ENCODE measurements around the gene GPR137B. TPM values are rescaled to one million over a fixed set of nuclear protein-coding genes. Genes with fewer than 3 reads are reported as not detected.
A peak's percentile ranks its signal among the peaks of the same experiment; 100 is the strongest.

The GPR137B gene
- total and polyA plus RNA-seq, 2 of the 4 experiments (the other 2 are of a cell fraction), result 4.5 to 12.3 TPM

- dilution Hi-C loops (cut with HindIII; ENCODE audit: low sequenced_read_pairs, unreplicated experiment) (no loop called here), intact Hi-C loops (cut with micrococcal nuclease) (no loop called here), in situ Hi-C loops (cut with MboI; ENCODE audit: low sequenced_read_pairs) (no loop called here)
- no peak overlapping the region for H3K18ac ChIP-seq (ENCODE audit: low read depth, low read length)
- no peak overlapping the region for H4K8ac ChIP-seq (ENCODE audit: low read depth in 2 of 2, low read length in 2 of 2)
- no peak overlapping the region for H3K14ac ChIP-seq (replicated peaks; ENCODE audit: low read depth, low read length)
- H2AK5ac ChIP-seq (ENCODE audit: low read depth, low read length), result no peak overlapping the region
- H3K27me3 ChIP-seq (ENCODE audit: control insufficient read depth, insufficient read depth, low read length), result no peaks in the 10 kb centered on the region
- no peaks in the 10 kb centered on the region for H3K9me3 ChIP-seq (ENCODE audit: control insufficient read depth, insufficient read depth, low read length)
- peaks cover 2% of the 10 kb centered on the region; the same call in 1 of the 2 replicates for H3K4me1 ChIP-seq (ENCODE audit: control insufficient read depth, insufficient read depth, low read length)
- H3K9me1 ChIP-seq (ENCODE audit: insufficient read depth, low read length), result no peaks in the 10 kb centered on the region; the same call in 1 of the 2 replicates
- H2BK15ac ChIP-seq (ENCODE audit: low read depth, low read length), result no peak overlapping the region
- no peak overlapping the region for H3K4me3 ChIP-seq (ENCODE audit: insufficient read depth, low read depth, low read length)
- no peak overlapping the region for H2BK20ac ChIP-seq (ENCODE audit: low read depth, low read length)
- ATAC-seq (ENCODE audit: low read depth), result peak; percentile 48
- no peak overlapping the region for H3K27ac ChIP-seq (ENCODE audit: insufficient read depth, low read length)
- no peak overlapping the region for H3K4ac ChIP-seq (ENCODE audit: low read depth, low read length)
- no peaks in the 10 kb centered on the region for H3K79me1 ChIP-seq (ENCODE audit: low read depth in 1 of 2, low read length in 2 of 2)
- no peak overlapping the region for H2AK9ac ChIP-seq (replicated peaks; ENCODE audit: low read depth, low read length, poor library complexity)
- H2BK5ac ChIP-seq (ENCODE audit: low read depth, low read length, poor library complexity, severe bottlenecking), result no peak overlapping the region
- WGBS, 2 experiments (ENCODE audit: extremely low coverage in 2 of 2, insufficient read length in 1 of 2), result 55% methylated on average over 3 of the region's 18 CpGs; no CpG with 5 or more reads in 1 of the 2 experiments
- H2AFZ ChIP-seq (replicated peaks; ENCODE audit: low read length, poor library complexity), result peak overlapping the region; percentile 60
- DNase-seq, result peak; percentile 40
- peaks cover 6% of the 10 kb centered on the region for H3K36me3 ChIP-seq (ENCODE audit: control insufficient read depth, insufficient read depth, low read length)
- POLR2A ChIA-PET (ENCODE audit: unreplicated experiment), result interaction anchor here (0.6 kb wide), 1 partner anchor 31 kb away, joined by 3 read pairs; no protein-coding TSS in a partner anchor
- H3K56ac ChIP-seq (ENCODE audit: extremely low read depth, insufficient read depth, low read length), result no peak overlapping the region
- CTCF ChIA-PET, result no interaction called here
- H4K20me1 ChIP-seq (ENCODE audit: insufficient read depth, low read length), result no peaks in the 10 kb centered on the region
- no TSS peak for BruUV-seq (replicated peaks)
- no peak overlapping the region for H3K4me2 ChIP-seq (ENCODE audit: low read depth, low read length)
- no peak overlapping the region for H3K9ac ChIP-seq (ENCODE audit: low read depth, low read length)
- no peak overlapping the region for H4K5ac ChIP-seq (ENCODE audit: low read depth, low read length)
- H3K23ac ChIP-seq (ENCODE audit: low read depth, low read length), result no peak overlapping the region
- H4K91ac ChIP-seq (ENCODE audit: insufficient read depth, low read depth, low read length), result no peak overlapping the region
- no peak overlapping the region for H2BK120ac ChIP-seq (ENCODE audit: low read depth, low read length)
- TF ChIP-seq SMC3 (IDR thresholded peaks at IDR 0.05; ENCODE audit: low read depth, low read length) (no peak), NFE2L2 (IDR thresholded peaks at IDR 0.05; ENCODE audit: low read depth, low read length) (no peak), BHLHE40 (IDR thresholded peaks at IDR 0.05; ENCODE audit: low read depth, low read length) (no peak), ELK1 (IDR thresholded peaks at IDR 0.05; ENCODE audit: borderline replicate concordance, low read depth, low read length) (no peak), MXI1 (IDR thresholded peaks at IDR 0.05; ENCODE audit: borderline replicate concordance, low read depth, low read length) (no peak), RFX5 (IDR thresholded peaks at IDR 0.05; ENCODE audit: low read depth, low read length) (no peak), MAZ (IDR thresholded peaks at IDR 0.05; ENCODE audit: borderline replicate concordance, low read depth, low read length) (no peak), CHD1 (IDR thresholded peaks at IDR 0.05; ENCODE audit: low read depth, low read length) (no peak), POLR2A (IDR thresholded peaks at IDR 0.05; ENCODE audit: low read depth, low read length) (no peak), RAD21 (IDR thresholded peaks at IDR 0.05; ENCODE audit: low read length) (no peak), CEBPB (IDR thresholded peaks at IDR 0.05; ENCODE audit: low read depth, low read length) (no peak), MAFK (IDR thresholded peaks at IDR 0.05; ENCODE audit: low read depth, low read length) (no peak)
- TF ChIP-seq, protein P1, sequence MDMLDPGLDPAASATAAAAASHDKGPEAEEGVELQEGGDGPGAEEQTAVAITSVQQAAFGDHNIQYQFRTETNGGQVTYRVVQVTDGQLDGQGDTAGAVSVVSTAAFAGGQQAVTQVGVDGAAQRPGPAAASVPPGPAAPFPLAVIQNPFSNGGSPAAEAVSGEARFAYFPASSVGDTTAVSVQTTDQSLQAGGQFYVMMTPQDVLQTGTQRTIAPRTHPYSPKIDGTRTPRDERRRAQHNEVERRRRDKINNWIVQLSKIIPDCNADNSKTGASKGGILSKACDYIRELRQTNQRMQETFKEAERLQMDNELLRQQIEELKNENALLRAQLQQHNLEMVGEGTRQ (IDR thresholded peaks at IDR 0.05; ENCODE audit: low read depth, low read length), result no peak
- TF ChIP-seq, protein P2, sequence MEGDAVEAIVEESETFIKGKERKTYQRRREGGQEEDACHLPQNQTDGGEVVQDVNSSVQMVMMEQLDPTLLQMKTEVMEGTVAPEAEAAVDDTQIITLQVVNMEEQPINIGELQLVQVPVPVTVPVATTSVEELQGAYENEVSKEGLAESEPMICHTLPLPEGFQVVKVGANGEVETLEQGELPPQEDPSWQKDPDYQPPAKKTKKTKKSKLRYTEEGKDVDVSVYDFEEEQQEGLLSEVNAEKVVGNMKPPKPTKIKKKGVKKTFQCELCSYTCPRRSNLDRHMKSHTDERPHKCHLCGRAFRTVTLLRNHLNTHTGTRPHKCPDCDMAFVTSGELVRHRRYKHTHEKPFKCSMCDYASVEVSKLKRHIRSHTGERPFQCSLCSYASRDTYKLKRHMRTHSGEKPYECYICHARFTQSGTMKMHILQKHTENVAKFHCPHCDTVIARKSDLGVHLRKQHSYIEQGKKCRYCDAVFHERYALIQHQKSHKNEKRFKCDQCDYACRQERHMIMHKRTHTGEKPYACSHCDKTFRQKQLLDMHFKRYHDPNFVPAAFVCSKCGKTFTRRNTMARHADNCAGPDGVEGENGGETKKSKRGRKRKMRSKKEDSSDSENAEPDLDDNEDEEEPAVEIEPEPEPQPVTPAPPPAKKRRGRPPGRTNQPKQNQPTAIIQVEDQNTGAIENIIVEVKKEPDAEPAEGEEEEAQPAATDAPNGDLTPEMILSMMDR (conservative IDR thresholded peaks at IDR 0.05; ENCODE audit: low read depth, low read length), result no peak
These were observed 34.3 kb downstream of the GPR137B start for GRCh38 chr1:236176337-236177336.
